ENCODE data around the gene GRIN2A.

- TF ChIP-seq CTCF (optimal IDR thresholded peaks at IDR 0.05 in 1 of 3, IDR thresholded peaks at IDR 0.05 in 1 of 3, conservative IDR thresholded peaks at IDR 0.05 in 1 of 3; ENCODE audit: extremely low read depth in 1 of 3, insufficient read depth in 2 of 3, low read length in 3 of 3), result peak in 1 of 3 experiments; percentile 53
- TF ChIP-seq EZH2 (IDR thresholded peaks at IDR 0.05; ENCODE audit: low read length), result no peak
Measured at GRCh38 chr16:10122546-10122945, 59.7 kb downstream of the GRIN2A start.

All from keratinocyte (primary cell).